ENCODE measurements around the gene AP3S2.

- no peak for TF ChIP-seq CTCF (IDR thresholded peaks at IDR 0.05)
- no peak for TF ChIP-seq POLR2A (IDR thresholded peaks at IDR 0.05)
Observed at GRCh38 chr15:89818287-89818686, 75.5 kb downstream of the AP3S2 start.
